IPS-NIHi7 (cell line): ENCODE results near the gene ENO1.
"Not testable (repeated sequence)": the region's sequence is repeated elsewhere in the genome, so short reads cannot be mapped to it uniquely, and the experiment has no call there.

Experiments
- DNase-seq: peaks from one replicate; pipeline ENCODE4 v3.0.0; 2012; ENCODE audit warnings: mixed read lengths; ENCODE audit errors: extremely low spot score

The ENO1 gene

GRCh38 chr1:8845104-8846097 lies 33.1 kb downstream of the ENO1 start:
- DNase-seq = no peak

DNA sequence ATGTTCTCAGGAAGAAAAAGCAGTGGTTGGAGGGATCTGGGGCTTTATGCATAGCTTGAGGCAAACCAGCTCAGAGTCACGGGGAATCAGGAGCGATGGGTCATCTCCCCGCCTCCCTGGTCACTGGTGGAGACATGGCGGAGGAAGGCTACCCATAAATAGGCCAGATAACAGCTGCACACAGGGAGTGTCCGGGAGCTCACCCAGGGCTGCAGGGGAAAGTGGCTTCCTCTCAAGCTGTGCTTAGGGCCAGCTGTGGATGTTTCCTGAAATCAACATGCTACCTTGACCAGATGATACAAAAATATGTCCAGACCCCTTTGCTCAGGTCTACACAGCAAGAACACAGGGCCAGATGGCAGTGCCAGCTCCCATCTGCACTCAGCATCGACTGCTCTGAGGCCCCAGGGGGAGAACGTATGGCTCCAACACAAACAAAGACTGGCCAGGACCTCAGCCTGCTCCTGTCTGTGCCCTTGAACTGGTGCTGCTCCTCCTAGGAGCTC lies 33.9 kb downstream of the ENO1 start:
- DNase-seq = no peak

GRCh38 chr1:8841395-8841794 lies 37.1 kb downstream of the ENO1 start:
- no peak for DNase-seq

DNA sequence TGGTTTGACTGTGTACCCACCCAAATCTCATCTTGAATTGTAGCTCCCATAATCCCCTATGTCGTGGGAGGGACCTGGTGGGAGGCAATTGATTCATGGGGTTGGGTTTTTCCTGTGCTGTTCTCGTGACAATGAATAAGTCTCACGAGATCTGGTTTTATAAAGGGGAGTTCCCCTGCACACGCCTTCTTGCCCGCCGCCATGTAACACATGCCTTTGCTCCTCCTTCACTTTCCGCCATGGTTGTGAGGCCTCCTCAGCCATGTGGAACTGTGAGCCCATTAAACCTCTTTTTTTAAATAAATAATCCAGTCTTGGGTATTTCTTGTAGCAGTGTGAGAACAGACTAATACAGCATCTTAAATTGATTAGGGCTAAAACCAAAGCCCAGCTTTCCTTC lies 38.5 kb downstream of the ENO1 start:
- no peak for DNase-seq

- no peak for DNase-seq
These were observed 42.4 kb downstream of the ENO1 start for GRCh38 chr1:8835941-8836643.

GRCh38 chr1:8831340-8831739 lies 47.1 kb downstream of the ENO1 start:
- DNase-seq = no peak

- DNase-seq = not testable (repeated sequence)
These were observed 47.8 kb downstream of the ENO1 start for GRCh38 chr1:8830732-8831131.

- no peak for DNase-seq
These were observed 52.5 kb downstream of the ENO1 start for GRCh38 chr1:8825985-8826481.

- DNase-seq = no peak
These were observed 55.2 kb downstream of the ENO1 start for GRCh38 chr1:8823295-8823664.

GRCh38 chr1:8822373-8823294 lies 55.9 kb downstream of the ENO1 start:
- DNase-seq = no peak

- no peak for DNase-seq
These were observed 57.4 kb downstream of the ENO1 start for GRCh38 chr1:8821084-8821483.

DNA sequence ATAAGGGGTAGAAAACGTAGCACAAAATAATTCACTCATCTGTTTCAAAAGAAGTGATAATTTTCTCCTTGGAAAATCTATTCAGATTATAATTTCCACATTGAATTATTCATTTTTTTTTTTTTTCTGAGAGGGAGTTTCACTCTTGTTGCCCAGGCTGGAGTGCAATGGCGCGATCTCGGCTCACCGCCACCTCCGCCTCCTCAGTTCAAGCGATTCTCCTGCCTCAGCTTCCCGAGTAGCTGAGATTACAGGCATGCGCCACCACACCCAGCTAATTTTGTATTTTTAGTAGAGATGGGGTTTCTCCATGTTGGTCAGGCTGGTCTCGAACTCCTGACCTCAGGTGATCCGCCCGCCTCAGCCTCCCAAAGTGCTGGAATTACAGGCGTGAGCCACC lies 59.7 kb downstream of the ENO1 start:
- not testable (repeated sequence) for DNase-seq

DNA sequence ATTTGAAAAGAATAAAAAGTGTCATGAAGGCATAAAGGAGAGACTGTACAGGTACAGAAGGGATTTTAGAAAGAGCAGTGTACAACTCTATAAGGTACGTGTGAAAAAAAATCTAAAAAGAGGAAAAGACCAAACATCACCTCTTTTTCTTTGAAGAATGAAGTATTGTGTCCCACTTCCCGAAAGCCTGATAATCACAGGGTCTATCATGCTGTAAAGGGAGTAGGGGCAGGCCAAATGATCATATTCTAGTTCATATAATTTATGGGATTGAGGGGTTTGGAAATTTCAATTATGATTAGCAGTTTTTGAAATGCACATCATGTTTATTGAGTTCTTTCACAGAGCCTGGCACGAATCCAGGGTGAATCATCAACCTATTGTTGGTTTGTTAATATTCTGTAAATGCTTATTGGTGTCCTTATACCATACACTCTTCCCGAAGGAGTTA lies 60.1 kb downstream of the ENO1 start:
- no peak for DNase-seq

- DNase-seq = peak; percentile 99
These were observed 60.8 kb downstream of the ENO1 start, which contains the start of gene RERE for GRCh38 chr1:8817412-8818324. RERE (minus strand) TSS chr1:8817640.

DNA sequence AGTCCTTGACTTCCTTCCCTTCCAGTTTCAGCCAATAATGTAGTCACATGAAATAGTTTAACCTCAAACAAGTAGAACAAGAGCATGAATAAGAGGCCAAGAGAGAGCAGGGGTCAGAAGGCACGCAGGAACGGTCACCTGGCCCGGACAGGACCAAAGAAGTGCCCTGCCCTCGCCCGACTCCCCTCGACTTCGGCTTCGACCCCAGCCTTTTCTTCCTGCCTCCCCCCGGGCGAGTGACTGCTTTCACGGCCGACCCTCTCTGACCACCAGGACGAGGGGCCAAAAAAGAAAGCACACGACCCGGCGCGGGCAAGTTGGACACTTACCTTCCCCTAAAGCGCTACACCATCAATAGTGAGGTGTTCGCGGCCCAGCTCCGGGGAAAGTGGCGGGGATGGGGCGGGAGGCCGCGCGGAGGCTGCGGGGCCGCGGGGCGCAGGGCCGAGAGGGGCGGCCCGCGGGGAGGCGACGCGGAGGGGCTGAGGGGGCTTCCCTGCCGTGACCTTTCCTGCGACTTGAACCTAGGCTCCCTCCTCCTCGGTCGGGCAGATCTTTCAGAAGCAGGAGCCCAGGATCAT lies 61.6 kb downstream of the ENO1 start:
- peak; percentile 31 for DNase-seq

DNA sequence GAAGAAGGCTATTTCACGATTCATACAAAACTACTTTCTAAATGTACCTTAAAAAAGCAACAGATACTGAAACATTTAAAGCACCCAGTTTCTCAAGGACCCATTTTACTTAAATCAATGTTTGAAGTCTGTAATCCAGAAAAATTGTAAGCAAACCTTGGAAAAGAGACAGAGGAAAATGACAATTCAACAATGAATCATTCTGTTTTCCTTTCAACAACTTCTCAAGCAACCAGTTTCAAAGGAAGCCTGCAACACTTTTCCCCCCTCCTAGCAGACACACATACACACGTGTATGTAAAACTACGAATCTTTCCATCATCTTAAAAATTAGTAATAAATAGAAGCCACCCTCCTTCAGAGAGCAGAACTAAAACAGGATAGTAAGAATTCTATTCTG lies 62.2 kb downstream of the ENO1 start:
- DNase-seq = no peak

DNA sequence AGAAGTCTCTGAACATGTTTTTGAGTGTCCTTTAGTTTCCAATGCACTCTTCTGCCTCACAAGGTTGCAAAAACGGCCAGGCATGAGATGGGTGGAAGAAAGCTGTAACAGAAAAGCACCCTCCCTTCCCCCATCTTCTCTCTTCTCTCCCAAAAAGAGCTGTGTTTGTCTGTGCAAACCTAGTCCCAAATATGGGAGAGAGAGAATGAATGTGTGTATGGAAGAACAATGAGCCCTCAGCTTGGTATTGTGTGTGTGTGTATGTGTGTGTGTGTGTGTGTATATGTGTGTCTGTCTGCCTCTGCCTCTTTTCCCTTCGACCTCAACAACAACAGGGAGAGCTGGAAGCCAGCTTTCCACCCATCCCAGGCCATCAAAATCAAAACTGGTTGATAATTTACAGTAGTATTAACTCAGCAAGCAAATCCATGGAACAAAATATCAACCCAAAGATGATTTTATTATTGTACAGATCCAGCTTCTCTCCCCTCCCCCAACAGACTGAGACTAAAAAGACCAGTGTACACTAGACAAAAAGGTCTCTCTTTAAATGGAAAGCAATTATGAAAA lies 62.8 kb downstream of the ENO1 start:
- no peak for DNase-seq

DNA sequence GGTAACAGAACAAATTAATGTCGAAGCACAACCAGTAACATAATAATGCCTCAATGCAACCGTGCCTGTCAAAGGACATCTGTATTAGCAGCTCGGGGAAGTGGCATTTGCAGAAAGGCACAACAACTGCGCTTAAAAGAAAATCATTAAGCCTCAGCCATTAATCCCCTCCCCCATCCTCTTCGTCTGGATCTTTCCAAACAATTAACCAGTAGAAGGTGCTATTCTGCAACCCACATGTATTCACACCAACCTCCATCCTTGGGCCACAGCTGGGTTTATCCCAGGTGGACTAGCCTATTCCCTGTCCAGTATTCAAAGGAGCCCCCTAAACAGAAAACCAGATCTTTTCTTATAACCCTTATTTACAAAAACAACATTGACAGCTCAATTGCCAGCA lies 63.6 kb downstream of the ENO1 start:
- DNase-seq = peak; percentile 43

DNA sequence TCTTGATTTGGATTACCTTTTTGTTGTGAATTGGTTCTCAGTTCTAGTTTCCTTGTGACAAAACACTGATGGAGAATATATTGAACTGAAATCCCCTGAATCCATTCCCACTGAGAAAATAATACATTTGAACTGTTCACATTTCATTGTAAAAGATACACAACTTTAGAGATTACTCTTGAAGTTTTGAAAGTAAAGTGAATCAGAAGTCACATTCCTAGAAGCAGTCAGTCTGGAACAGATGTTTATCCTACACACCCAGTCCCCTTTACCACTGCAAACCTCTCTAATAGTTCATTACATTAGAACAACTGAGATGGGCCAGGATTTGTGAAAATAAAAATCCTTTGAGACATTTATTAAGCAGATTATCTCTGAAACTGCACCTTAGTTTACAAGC lies 64.5 kb downstream of the ENO1 start:
- DNase-seq = no peak
